Measurements from ENCODE around the gene ATP6V0B.

GRCh38 chr1:43977376-43978263 is 2.9 kb downstream of the ATP6V0B start:
- no peak for TF ChIP-seq RELB (IDR thresholded peaks at IDR 0.05; ENCODE audit: low read depth)
- TF ChIP-seq NRF1 (conservative IDR thresholded peaks at IDR 0.05; ENCODE audit: low read depth, low read length): no peak
- no peak for TF ChIP-seq USF1 (IDR thresholded peaks at IDR 0.05; ENCODE audit: borderline replicate concordance, extremely low read length, insufficient read depth, low read depth, low read length)
- TF ChIP-seq CTCF (IDR thresholded peaks at IDR 0.05 in 2 of 3, conservative IDR thresholded peaks at IDR 0.05 in 1 of 3; ENCODE audit: control insufficient read depth in 2 of 3, extremely low read depth in 1 of 3, insufficient read depth in 1 of 3, low read depth in 3 of 3, low read length in 3 of 3): no peak
- TF ChIP-seq YY1 (IDR thresholded peaks at IDR 0.05; ENCODE audit: low read depth, low read length): no peak
- no peak for TF ChIP-seq SRF (IDR thresholded peaks at IDR 0.05; ENCODE audit: low read depth in 2 of 2, low read length in 2 of 2)
- no peak for TF ChIP-seq PKNOX1 (IDR thresholded peaks at IDR 0.05)
- no peak for TF ChIP-seq SMAD1 (IDR thresholded peaks at IDR 0.05; ENCODE audit: low read depth, partially characterized antibody)
- no peak for TF ChIP-seq MAX (IDR thresholded peaks at IDR 0.05; ENCODE audit: low read depth, low read length)
- no peak for TF ChIP-seq RFX5 (IDR thresholded peaks at IDR 0.05; ENCODE audit: low read depth, low read length)
- no peak for TF ChIP-seq EZH2 (IDR thresholded peaks at IDR 0.05; ENCODE audit: borderline replicate concordance, control insufficient read depth, low read depth, low read length)

All from GM12878 (cell line).